Loucy (cell line): ENCODE results near the gene TMEM59L.

Source experiments
- H2AFZ ChIP-seq: fragments of 200-600 bp; sonication (generic); 2 replicates; pipeline ENCODE4 v1.6.0; 2016; ENCODE audit warnings: antibody characterized with exemption, mild to moderate bottlenecking, low read length, moderate library complexity
- H3F3A ChIP-seq: fragments of 200-600 bp; 2 replicates; pipeline ENCODE4 v1.6.0; 2016; ENCODE audit warnings: antibody characterized with exemption, low read depth, mild to moderate bottlenecking
- H3K27me3 ChIP-seq: fragments of 200-600 bp; sonication (generic); 2 replicates; pipeline ENCODE4 v1.6.1; 2014; ENCODE audit warnings: low read length, mild to moderate bottlenecking; ENCODE audit not compliant: insufficient read depth, poor library complexity, severe bottlenecking
- H3K36me3 ChIP-seq: fragments of 200-600 bp; sonication (generic); 2 replicates; pipeline ENCODE4 v1.6.1; 2016; ENCODE audit warnings: low read length; ENCODE audit not compliant: insufficient read depth
- H3K4me1 ChIP-seq: fragments of 200-600 bp; sonication (generic); 2 replicates; pipeline ENCODE4 v1.5.1; 2014; ENCODE audit warnings: low read length, mild to moderate bottlenecking; ENCODE audit not compliant: insufficient read depth, poor library complexity, severe bottlenecking
- H3K4me2 ChIP-seq: fragments of 200-600 bp; sonication (generic); 2 replicates; pipeline ENCODE4 v1.6.0; 2014; ENCODE audit warnings: antibody characterized with exemption, low read length, low read depth, mild to moderate bottlenecking; ENCODE audit not compliant: poor library complexity, severe bottlenecking
- H3K4me3 ChIP-seq: fragments of 200-600 bp; sonication (generic); 2 replicates; pipeline ENCODE4 v1.5.1; 2014; ENCODE audit warnings: low read length, mild to moderate bottlenecking, mixed read lengths; ENCODE audit not compliant: poor library complexity, severe bottlenecking
- H3K79me2 ChIP-seq: fragments of 200-600 bp; sonication (generic); 2 replicates; pipeline ENCODE4 v1.6.1; 2014; ENCODE audit warnings: low read length; ENCODE audit not compliant: insufficient read depth
- H3K9ac ChIP-seq: fragments of 200-600 bp; sonication (generic); 2 replicates; pipeline ENCODE4 v1.6.0; 2014; ENCODE audit warnings: mild to moderate bottlenecking, low read depth, low read length, moderate library complexity; ENCODE audit not compliant: poor library complexity, severe bottlenecking
- H3K9me2 ChIP-seq: fragments of 200-600 bp; sonication (generic); replicated peaks from 2 replicates; pipeline ENCODE4 v1.6.1; 2016; ENCODE audit warnings: low read depth, low read length, mixed read lengths
- H3K9me3 ChIP-seq: fragments of 200-600 bp; sonication (generic); 2 replicates; pipeline ENCODE4 v1.6.1; 2014; ENCODE audit warnings: mild to moderate bottlenecking, antibody characterized with exemption, low read length, low read depth; ENCODE audit not compliant: insufficient read depth
- H4K20me1 ChIP-seq: fragments of 200-600 bp; sonication (generic); 2 replicates; pipeline ENCODE4 v1.6.0; 2014; ENCODE audit warnings: antibody characterized with exemption, low read length, mild to moderate bottlenecking; ENCODE audit not compliant: insufficient read depth, poor library complexity, severe bottlenecking
- CTCF ChIP-seq: fragments of 200-600 bp; sonication (generic); conservative IDR thresholded peaks from 2 replicates; pipeline ENCODE4 v1.5.1; 2014; ENCODE audit warnings: mild to moderate bottlenecking, antibody characterized with exemption, low read length
- EZH2phosphoT487 ChIP-seq: fragments of 200-600 bp; IDR thresholded peaks from 2 replicates; pipeline ENCODE4 v1.6.1; 2018; ENCODE audit warnings: antibody characterized with exemption, mild to moderate bottlenecking, moderate library complexity, borderline replicate concordance

The TMEM59L gene

GRCh38 chr19:18611327-18612050 is 1.2 kb upstream of the TMEM59L start:
- Histone ChIP-seq H2AFZ (no peak overlapping the region), H3F3A (no peaks in the 10 kb centered on the region), H3K9me2 (no peaks in the 10 kb centered on the region), H3K36me3 (no peaks in the 10 kb centered on the region), H3K9me3 (no peaks in the 10 kb centered on the region), H3K4me1 (no peaks in the 10 kb centered on the region), H3K4me2 (no peak overlapping the region), H3K27me3 (no peaks in the 10 kb centered on the region), H4K20me1 (no peaks in the 10 kb centered on the region), H3K79me2 (no peaks in the 10 kb centered on the region), H3K4me3 (no peak overlapping the region), H3K9ac (no peak overlapping the region)
- TF ChIP-seq EZH2phosphoT487, result no peak
- TF ChIP-seq CTCF, result no peak

- H3K79me2 ChIP-seq, result no peaks in the 10 kb centered on the region
- no peaks in the 10 kb centered on the region for H4K20me1 ChIP-seq
- peak overlapping the region; percentile 64 for H3K4me2 ChIP-seq
- no peak for TF ChIP-seq EZH2phosphoT487
- no peak for TF ChIP-seq CTCF
- H3K9me2 ChIP-seq, result no peaks in the 10 kb centered on the region
- no peaks in the 10 kb centered on the region for H3K9me3 ChIP-seq
- H3K9ac ChIP-seq, result peak overlapping the region; percentile 36
- no peaks in the 10 kb centered on the region for H3F3A ChIP-seq
- no peaks in the 10 kb centered on the region for H3K27me3 ChIP-seq
- H2AFZ ChIP-seq, result peak overlapping the region; percentile 60; the same call in 1 of the 2 replicates
- peak overlapping the region; percentile 64 for H3K4me3 ChIP-seq
- no peaks in the 10 kb centered on the region for H3K36me3 ChIP-seq
- no peaks in the 10 kb centered on the region for H3K4me1 ChIP-seq
These were observed 459 bp upstream of the TMEM59L start for GRCh38 chr19:18612051-18612771.

- TF ChIP-seq CTCF (no peak), EZH2phosphoT487 (no peak)
- H2AFZ ChIP-seq, result no peak overlapping the region
- H3K79me2 ChIP-seq, result no peaks in the 10 kb centered on the region
- H3K36me3 ChIP-seq, result no peaks in the 10 kb centered on the region
- H3K4me2 ChIP-seq, result no peak overlapping the region
- H3K9ac ChIP-seq, result no peak overlapping the region
- no peaks in the 10 kb centered on the region for H4K20me1 ChIP-seq
- H3K9me2 ChIP-seq, result no peaks in the 10 kb centered on the region
- no peaks in the 10 kb centered on the region for H3K9me3 ChIP-seq
- no peaks in the 10 kb centered on the region for H3K4me1 ChIP-seq
- no peak overlapping the region for H3K4me3 ChIP-seq
- H3F3A ChIP-seq, result no peaks in the 10 kb centered on the region
- no peaks in the 10 kb centered on the region for H3K27me3 ChIP-seq
These were observed 1.0 kb downstream of the TMEM59L start for GRCh38 chr19:18613589-18614234.
